ENCODE data around the gene AHRR.
"Not testable (repeated sequence)": the region's sequence is repeated elsewhere in the genome, so short reads cannot be mapped to it uniquely, and the experiment has no call there.

AHRR gene

GRCh38 chr5:368183-369084 is 46.9 kb downstream of the AHRR start:
- DNase-seq (ENCODE audit: low spot score): no peak

- DNase-seq (ENCODE audit: low spot score): no peak
Observed at GRCh38 chr5:369151-369868, 47.8 kb downstream of the AHRR start.

- DNase-seq (ENCODE audit: low spot score): not testable (repeated sequence)
Observed at GRCh38 chr5:369869-370236, 48.3 kb downstream of the AHRR start.

- no peak for DNase-seq (ENCODE audit: low spot score)
Observed at GRCh38 chr5:370311-370958, 48.9 kb downstream of the AHRR start.

DNA sequence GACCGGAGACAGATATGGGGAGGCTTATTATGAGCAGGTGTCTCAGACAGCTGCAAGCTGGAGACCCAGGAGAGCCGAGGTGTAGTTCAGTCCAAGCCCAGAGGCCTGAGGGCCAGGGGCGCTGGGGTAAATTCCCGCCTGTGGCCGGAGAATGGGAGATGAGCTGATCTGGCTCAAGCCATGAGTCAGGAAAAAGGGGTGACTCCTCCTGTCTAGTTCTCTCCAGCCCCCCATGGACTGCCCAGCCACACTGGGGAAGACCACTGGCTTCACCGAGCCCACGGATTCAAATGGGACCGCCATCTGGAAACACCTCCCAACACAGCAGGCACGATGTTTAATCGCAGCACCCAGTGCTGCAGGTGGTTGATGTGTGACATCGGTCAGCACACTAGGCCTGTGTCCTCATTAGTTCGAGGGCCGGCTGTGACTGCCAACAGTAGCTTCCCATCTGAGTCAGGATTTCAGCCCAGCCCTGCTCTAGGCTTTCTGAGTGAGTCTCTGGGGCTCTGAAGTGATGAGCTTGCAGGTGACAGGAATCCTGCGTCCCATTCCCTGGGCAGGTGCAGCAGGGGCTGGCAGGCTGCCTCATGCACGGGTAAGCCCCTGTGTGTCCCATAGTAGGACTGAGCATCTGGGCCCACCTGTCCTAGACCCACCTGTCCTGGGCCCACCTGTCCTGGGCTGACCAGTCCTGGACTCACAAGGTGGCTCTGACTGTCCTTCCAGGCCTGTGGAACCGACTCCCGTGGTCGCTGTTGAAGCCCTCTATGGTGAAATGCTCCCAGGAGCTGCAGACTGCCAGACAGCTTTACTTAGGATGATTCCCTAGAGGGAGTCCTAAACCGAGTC is 49.7 kb downstream of the AHRR start:
- DNase-seq (ENCODE audit: low spot score): no peak

- no peak for DNase-seq (ENCODE audit: low spot score)
Observed at GRCh38 chr5:371811-372555, 50.5 kb downstream of the AHRR start.

- no peak for DNase-seq (ENCODE audit: low spot score)
Observed at GRCh38 chr5:372556-372995, 51.1 kb downstream of the AHRR start.

- no peak for DNase-seq (ENCODE audit: low spot score)
Observed at GRCh38 chr5:372996-373709, 51.6 kb downstream of the AHRR start.

- DNase-seq (ENCODE audit: low spot score): no peak
Observed at GRCh38 chr5:373710-374602, 52.4 kb downstream of the AHRR start.

- no peak for DNase-seq (ENCODE audit: low spot score)
Observed at GRCh38 chr5:374631-375335, 53.3 kb downstream of the AHRR start.

GRCh38 chr5:375336-375920 is 53.9 kb downstream of the AHRR start:
- no peak for DNase-seq (ENCODE audit: low spot score)

DNA sequence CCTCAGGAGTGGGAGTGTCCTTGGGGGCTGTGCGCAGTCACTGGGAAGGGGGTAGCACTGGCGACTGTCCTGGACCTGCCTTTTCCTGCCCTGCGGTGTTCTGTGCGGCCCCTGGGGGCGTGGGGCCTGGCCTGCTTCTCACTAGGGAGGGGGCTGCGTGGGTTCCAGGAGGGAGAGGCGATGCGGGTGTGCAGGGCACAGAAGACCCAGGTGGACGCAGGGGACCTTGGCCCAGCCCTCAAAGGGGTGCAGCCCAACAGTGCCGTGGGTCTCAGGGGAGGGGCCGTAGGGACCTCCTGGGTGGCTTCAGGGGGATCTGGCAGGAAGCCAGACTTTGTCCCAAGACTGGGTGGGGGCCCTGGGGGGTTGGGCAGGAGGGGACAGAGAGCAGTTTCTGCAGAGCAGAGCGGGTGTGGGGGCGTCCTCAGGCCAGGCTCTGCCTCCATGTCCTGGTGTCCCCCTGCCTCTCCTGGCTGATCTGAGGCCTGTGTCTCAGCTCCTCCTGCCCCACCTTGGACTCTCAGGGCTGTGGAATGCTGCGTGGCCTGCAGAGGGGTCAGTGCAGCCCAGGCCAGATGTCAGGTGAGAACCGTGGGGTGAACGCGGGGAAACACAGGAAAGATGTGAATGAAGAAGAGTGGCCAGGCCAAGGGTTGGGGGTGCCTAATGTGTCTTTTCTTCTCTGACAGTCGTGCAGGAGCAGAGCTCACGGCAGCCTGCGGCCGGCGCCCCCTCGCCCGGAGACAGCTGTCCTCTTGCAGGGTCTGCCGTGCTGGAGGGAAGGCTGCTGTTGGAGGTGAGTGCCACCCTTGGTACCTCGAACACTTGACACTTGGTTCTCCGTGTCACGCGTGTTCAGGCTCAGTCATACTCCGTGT is 54.6 kb downstream of the AHRR start:
- DNase-seq (ENCODE audit: low spot score): no peak

DNA sequence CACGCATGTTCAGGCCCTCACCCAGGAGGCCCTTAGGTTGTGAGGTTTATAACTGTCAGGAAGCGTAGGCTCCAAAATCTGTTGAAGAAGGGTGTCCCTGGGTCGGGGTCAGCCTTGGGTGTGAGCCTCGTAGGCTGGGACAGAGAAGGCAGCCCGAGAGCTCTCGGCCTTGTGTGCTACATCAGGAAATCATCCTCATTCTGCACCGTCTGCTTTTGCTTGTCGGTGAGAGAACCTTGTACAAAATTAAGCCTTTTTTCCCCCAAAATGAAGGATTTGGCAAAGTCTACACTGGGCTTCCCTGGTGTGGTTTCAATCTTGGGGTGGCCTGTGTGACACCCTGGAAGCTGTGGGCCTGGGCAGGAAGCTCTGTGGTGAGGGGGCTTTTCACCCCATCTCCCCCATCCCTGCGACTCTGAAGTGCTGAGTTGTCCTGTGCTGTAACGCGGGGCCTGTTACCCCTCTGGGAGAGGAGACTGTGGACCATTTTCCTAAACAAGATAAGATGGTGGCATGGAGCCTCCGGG is 55.3 kb downstream of the AHRR start:
- no peak for DNase-seq (ENCODE audit: low spot score)

GRCh38 chr5:377326-377981 is 55.9 kb downstream of the AHRR start:
- DNase-seq (ENCODE audit: low spot score): no peak

GRCh38 chr5:378301-378891 is 56.9 kb downstream of the AHRR start:
- no peak for DNase-seq (ENCODE audit: low spot score)
